HepG2 (cell line): ENCODE data around the gene ZNF783. TPM values are rescaled to one million over a fixed set of nuclear protein-coding genes. Genes with fewer than 3 reads are reported as not detected.

Experiments
- ATF1 ChIP-seq: IDR thresholded peaks from 2 replicates; pipeline ENCODE4 v1.6.1; 2016; ENCODE audit warnings: mild to moderate bottlenecking, control low read depth
- DR1 ChIP-seq: sonication (generic); formaldehyde crosslinking; IDR thresholded peaks from 2 replicates; pipeline ENCODE4 v1.8.0; 2021; ENCODE audit warnings: mild to moderate bottlenecking, missing genetic modification reagents, inconsistent platforms
- EP300 ChIP-seq, 3 experiments: sonication (generic) in 1 of 3; formaldehyde crosslinking in 1 of 3; IDR thresholded peaks; 2 replicates each; pipeline versions ENCODE4 v1.5.1 to v1.6.1; 2011 to 2020; ENCODE audit warnings: low read depth in 2 of 3, low read length in 2 of 3, borderline replicate concordance in 1 of 3, improper control_type of control experiment in 1 of 3, mild to moderate bottlenecking in 1 of 3, missing genetic modification reagents in 1 of 3, moderate library complexity in 1 of 3
- FIP1L1 ChIP-seq: fragments of 200-400 bp; formaldehyde crosslinking; IDR thresholded peaks from 2 replicates; pipeline ENCODE4 v1.6.1; 2018; ENCODE audit warnings: low read depth, mild to moderate bottlenecking, low read length, moderate library complexity, borderline replicate concordance; ENCODE audit not compliant: insufficient read depth
- GLI4 ChIP-seq: sonication (generic); formaldehyde crosslinking; IDR thresholded peaks from 2 replicates; pipeline ENCODE4 v1.5.1; 2020; ENCODE audit warnings: missing genetic modification reagents, mild to moderate bottlenecking, moderate library complexity, borderline replicate concordance
- HCFC1 ChIP-seq: fragments of 150-350 bp; IDR thresholded peaks from 2 replicates; pipeline ENCODE4 v1.6.1; 2014; ENCODE audit warnings: low read depth, low read length
- HMG20B ChIP-seq: conservative IDR thresholded peaks from 2 replicates; pipeline ENCODE4 v1.6.1; 2016; ENCODE audit warnings: missing genetic modification reagents, missing compliant biosample characterization
- MYNN ChIP-seq: sonication (generic); formaldehyde crosslinking; IDR thresholded peaks from 2 replicates; pipeline ENCODE4 v1.4.0; 2020; ENCODE audit warnings: mild to moderate bottlenecking, low read depth, missing genetic modification reagents
- PATZ1 ChIP-seq: sonication (generic); formaldehyde crosslinking; IDR thresholded peaks from 2 replicates; pipeline ENCODE4 v1.4.0; 2020; ENCODE audit warnings: missing genetic modification reagents
- REXO4 ChIP-seq: sonication (generic); formaldehyde crosslinking; IDR thresholded peaks from 2 replicates; pipeline ENCODE4 v1.8.0; 2022; ENCODE audit warnings: missing genetic modification reagents, mild to moderate bottlenecking, borderline replicate concordance
- SSRP1 ChIP-seq: IDR thresholded peaks from 2 replicates; pipeline ENCODE4 v1.6.1; 2016; ENCODE audit warnings: control low read depth
- ZBTB34 ChIP-seq: sonication (generic); formaldehyde crosslinking; IDR thresholded peaks from 2 replicates; pipeline ENCODE4 v1.8.0; 2022; ENCODE audit warnings: mild to moderate bottlenecking, missing genetic modification reagents
- ZFP41 ChIP-seq: sonication (generic); formaldehyde crosslinking; IDR thresholded peaks from 2 replicates; pipeline ENCODE4 v1.4.0; 2020; ENCODE audit warnings: mild to moderate bottlenecking, missing genetic modification reagents, borderline replicate concordance
- ZFX ChIP-seq: sonication (generic); formaldehyde crosslinking; IDR thresholded peaks from 2 replicates; pipeline ENCODE4 v1.4.0; 2020; ENCODE audit warnings: mild to moderate bottlenecking, low read depth, missing genetic modification reagents, moderate library complexity
- ZNF280B ChIP-seq: sonication (generic); formaldehyde crosslinking; IDR thresholded peaks from 2 replicates; pipeline ENCODE4 v1.5.0; 2020; ENCODE audit warnings: missing genetic modification reagents, mild to moderate bottlenecking, borderline replicate concordance
- ZNF362 ChIP-seq: sonication (generic); formaldehyde crosslinking; IDR thresholded peaks from 2 replicates; pipeline ENCODE4 v1.4.0; 2020; ENCODE audit warnings: missing genetic modification reagents, mild to moderate bottlenecking, borderline replicate concordance
- ZNF552 ChIP-seq: sonication (generic); formaldehyde crosslinking; IDR thresholded peaks from 2 replicates; pipeline ENCODE4 v1.9.0; 2022; ENCODE audit warnings: missing genetic modification reagents, mild to moderate bottlenecking, borderline replicate concordance
- ZNF577 ChIP-seq: sonication (generic); formaldehyde crosslinking; IDR thresholded peaks from 2 replicates; pipeline ENCODE4 v1.4.0; 2020; ENCODE audit warnings: mild to moderate bottlenecking, low read depth, missing genetic modification reagents, borderline replicate concordance
- ZNF605 ChIP-seq: sonication (generic); formaldehyde crosslinking; IDR thresholded peaks from 2 replicates; pipeline ENCODE4 v1.8.0; 2022; ENCODE audit warnings: mild to moderate bottlenecking, missing genetic modification reagents
- ZNF674 ChIP-seq: sonication (generic); formaldehyde crosslinking; IDR thresholded peaks from 2 replicates; pipeline ENCODE4 v1.5.0; 2020; ENCODE audit warnings: low read depth, mild to moderate bottlenecking, missing genetic modification reagents
- ZNF7 ChIP-seq: IDR thresholded peaks from 2 replicates; pipeline ENCODE4 v1.6.1; 2016; ENCODE audit warnings: missing biosample characterization, missing genetic modification reagents
- ZNF766 ChIP-seq: sonication (generic); formaldehyde crosslinking; IDR thresholded peaks from 2 replicates; pipeline ENCODE4 v1.5.0; 2020; ENCODE audit warnings: missing genetic modification reagents, borderline replicate concordance
- polyA plus RNA-seq, 8 experiments: library from polyadenylated mRNA; depleted of rRNA in 3 of 8; stranded (reverse) in 7 of 8; unstranded in 1 of 8; fragments of >200 nt; fragmentation: Illumina TruSeq in 4 of 8; extraction: Trizol in 4 of 8; gene quantifications; 2 replicates each; pipeline versions ENCODE4 v1.2.1 to v1.2.3, GENCODE V29; 2011 to 2016; ENCODE audit warnings: low read depth in 4 of 8, missing spikeins in 1 of 8, mixed read lengths in 1 of 8; ENCODE audit not compliant: insufficient read depth in 1 of 8
- total RNA-seq, 5 experiments: library from RNA; depleted of rRNA; stranded (reverse); fragments of >200 nt; fragmentation: Illumina TruSeq; extraction: Trizol; gene quantifications; 2 replicates each; pipeline ENCODE4 v1.2.3, GENCODE V29; 2016; ENCODE audit warnings: low read depth in 1 of 5

Gene ZNF783
- total and polyA plus RNA-seq, 2 of the 13 experiments (the other 11 are each of a cell fraction or from before 2014, with no cell fraction given) = 4.1 to 5.2 TPM

- TF ChIP-seq HCFC1 (peak; percentile 39; the same call in 1 of the 2 replicates), SSRP1 (CRISPR knock-in tag) (no peak), ZNF577 (CRISPR knock-in tag) (no peak), ZFP41 (CRISPR knock-in tag) (no peak), ZNF605 (CRISPR knock-in tag) (no peak), ZNF674 (CRISPR knock-in tag) (no peak; the same call in 1 of the 2 replicates), ZBTB34 (CRISPR knock-in tag) (no peak), REXO4 (CRISPR knock-in tag) (no peak), GLI4 (CRISPR knock-in tag) (peak; percentile 67; the same call in 1 of the 2 replicates), ZNF280B (CRISPR knock-in tag) (no peak), EP300 (IDR thresholded peaks at IDR 0.05; ENCODE audit: low read depth in 2 of 2, low read length in 2 of 2) (peak in 1 of 2 experiments; percentile 10; a peak in 1 of 4 replicates), EP300 (CRISPR knock-in tag; IDR thresholded peaks at IDR 0.05; ENCODE audit: borderline replicate concordance) (peak; percentile 40; the same call in 1 of the 2 replicates), ATF1 (no peak), FIP1L1 (no peak), ZNF362 (CRISPR knock-in tag) (peak; percentile 37; the same call in 1 of the 2 replicates), PATZ1 (peak; percentile 55), ZNF7 (CRISPR knock-in tag) (no peak), HMG20B (no peak), ZNF552 (no peak), MYNN (CRISPR knock-in tag) (no peak), DR1 (CRISPR knock-in tag) (peak; percentile 42; the same call in 1 of the 2 replicates), ZFX (CRISPR knock-in tag) (peak; percentile 75), ZNF766 (CRISPR knock-in tag) (no peak)
Measured at GRCh38 chr7:149239345-149240143, 22.5 kb upstream of the ZNF783 start, which contains the start of gene ZNF212 (continued).
